Liver (tissue), 9 donors: ENCODE data around the gene DCK. TPM values are rescaled to one million over a fixed set of nuclear protein-coding genes. Genes with fewer than 3 reads are reported as not detected.

ENCODE experiments used
- DNase-seq: peaks from one replicate; pipeline ENCODE4 v3.0.0-alpha.2; 2017; ENCODE audit warnings: low spot score
- H3K27ac ChIP-seq, 2 donors: one replicate each; pipeline ENCODE4 v1.7.0; 2013; ENCODE audit warnings: inconsistent platforms in 2 of 2, low read length in 2 of 2, control low read depth in 1 of 2, low read depth in 1 of 2, mild to moderate bottlenecking in 1 of 2
- H3K27me3 ChIP-seq, 4 donors: one replicate each; pipeline versions ENCODE4 v1.6.1 to v1.7.0; 2013; ENCODE audit warnings: low read length in 3 of 4, inconsistent platforms in 1 of 4, mild to moderate bottlenecking in 1 of 4, moderate library complexity in 1 of 4; ENCODE audit not compliant: control insufficient read depth in 4 of 4, insufficient read depth in 4 of 4
- H3K36me3 ChIP-seq, 4 donors: one replicate each; pipeline versions ENCODE4 v1.6.1 to v1.7.0; 2013; ENCODE audit warnings: low read length in 3 of 4, mild to moderate bottlenecking in 3 of 4, low read depth in 1 of 4, moderate library complexity in 1 of 4; ENCODE audit not compliant: control insufficient read depth in 4 of 4, insufficient read depth in 3 of 4
- H3K4me1 ChIP-seq, 4 donors: one replicate each; pipeline versions ENCODE4 v1.6.1 to v1.7.0; 2013; ENCODE audit warnings: low read length in 3 of 4, mild to moderate bottlenecking in 3 of 4, moderate library complexity in 1 of 4; ENCODE audit not compliant: control insufficient read depth in 4 of 4, insufficient read depth in 4 of 4
- H3K4me3 ChIP-seq, 3 donors: one replicate each; pipeline versions ENCODE4 v1.6.1 to v1.7.0; 2013; ENCODE audit warnings: low read length in 3 of 3, control low read depth in 1 of 3, low read depth in 1 of 3, mild to moderate bottlenecking in 1 of 3
- H3K9ac ChIP-seq, 2 donors: one replicate each; pipeline ENCODE4 v1.7.0; 2013; ENCODE audit warnings: low read length in 2 of 2, mild to moderate bottlenecking in 2 of 2, moderate library complexity in 2 of 2, control low read depth in 1 of 2, low read depth in 1 of 2
- H3K9me3 ChIP-seq, 4 donors: one replicate each; pipeline versions ENCODE4 v1.6.1 to v1.7.0; 2013; ENCODE audit warnings: low read length in 3 of 4; ENCODE audit not compliant: control insufficient read depth in 4 of 4
- NR2F2 ChIP-seq: IDR thresholded peaks from 2 replicates; pipeline ENCODE4 v1.6.1; 2016; ENCODE audit warnings: antibody characterized with exemption
- RAD21 ChIP-seq, 2 donors: IDR thresholded peaks; 2 replicates each; pipeline ENCODE4 v1.6.1; 2016; ENCODE audit warnings: antibody characterized with exemption in 2 of 2, mild to moderate bottlenecking in 2 of 2
- WGBS: extraction: QIAGEN DNeasy Blood & Tissue Kit; methylation state at CpG from one replicate; pipeline ENCODE4 v1.1.7; 2013; 5-methylcytosine and 5-hydroxymethylcytosine counted together
- polyA plus RNA-seq, 2 donors: library from polyadenylated mRNA; stranded (reverse) in 1 of 2; unstranded in 1 of 2; fragments of 200-250 nt in 1 of 2; fragments of >200 nt in 1 of 2; fragmentation: Nextera tagmentation in 1 of 2; extraction: Ambion mirVana in 1 of 2; gene quantifications; one replicate each; pipeline versions ENCODE4 v1.2.1 to v1.2.3, GENCODE V29; 2013 to 2015
- total RNA-seq, 2 donors: library from RNA; depleted of rRNA; stranded (reverse); fragments of >200 nt; gene quantifications; one replicate each; pipeline ENCODE4 v1.2.3, GENCODE V29; 2014
- TF ChIP-seq, protein P1 (sequence below): IDR thresholded peaks from 2 replicates; pipeline ENCODE4 v1.6.1; 2016; ENCODE audit warnings: antibody characterized with exemption
- donor health status: healthy.
- donor health status: healthy.
- donor health status: healthy.
- donor health status: healthy.
- donor health status: healthy.

The DCK gene
- total and polyA plus RNA-seq, 4 donors = 2.8 to 55.9 (median 3.7) TPM

GRCh38 chr4:71074452-71075299 is 81.2 kb downstream of the DCK start:
- 55% methylated on average over 10 of the region's 10 CpGs for WGBS
- no peaks in the 10 kb centered on the region for H3K9me3 ChIP-seq
- no peak overlapping the region for H3K27ac ChIP-seq
- H3K9ac ChIP-seq = no peak overlapping the region
- DNase-seq = no peak
- no peak overlapping the region for H3K4me3 ChIP-seq
- no peaks in the 10 kb centered on the region for H3K36me3 ChIP-seq
- TF ChIP-seq, protein P1, sequence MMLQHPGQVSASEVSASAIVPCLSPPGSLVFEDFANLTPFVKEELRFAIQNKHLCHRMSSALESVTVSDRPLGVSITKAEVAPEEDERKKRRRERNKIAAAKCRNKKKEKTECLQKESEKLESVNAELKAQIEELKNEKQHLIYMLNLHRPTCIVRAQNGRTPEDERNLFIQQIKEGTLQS = no peak
- TF ChIP-seq RAD21 (IDR thresholded peaks at IDR 0.05) (no peak), NR2F2 (no peak)
- H3K4me1 ChIP-seq = peaks cover 0 to 3% (median 0%) of the 10 kb centered on the region in 4 donors
- H3K27me3 ChIP-seq = no peaks in the 10 kb centered on the region

Other genes starting within 250 kb of the DCK start
- 10 to 100 TPM; 22.5 to 30.4 TPM for gene GRSF1, start 153.8 kb upstream of the DCK start, total RNA-seq
- 10 to 100 TPM; 26.7 to 29.3 TPM for gene GRSF1, start 153.8 kb upstream of the DCK start, polyA plus RNA-seq
- gene MOB1B, start 91.3 kb upstream of the DCK start, total RNA-seq = 10 to 100 TPM in 1 of 2 donors, 1 to 10 TPM in 1; 5.0 to 69.0 TPM
- gene MOB1B, start 91.3 kb upstream of the DCK start, polyA plus RNA-seq = 1 to 10 TPM; 2.1 to 2.4 TPM